OCI-M1 (cell line): ENCODE measurements around the gene RRAD.
A peak's percentile ranks its signal among the peaks of the same experiment; 100 is the strongest.

ENCODE experiments used
- DNase-seq: peaks from one replicate; lab custom pipeline; 2025; lab: John Stamatoyannopoulos, UW

The RRAD gene

DNA sequence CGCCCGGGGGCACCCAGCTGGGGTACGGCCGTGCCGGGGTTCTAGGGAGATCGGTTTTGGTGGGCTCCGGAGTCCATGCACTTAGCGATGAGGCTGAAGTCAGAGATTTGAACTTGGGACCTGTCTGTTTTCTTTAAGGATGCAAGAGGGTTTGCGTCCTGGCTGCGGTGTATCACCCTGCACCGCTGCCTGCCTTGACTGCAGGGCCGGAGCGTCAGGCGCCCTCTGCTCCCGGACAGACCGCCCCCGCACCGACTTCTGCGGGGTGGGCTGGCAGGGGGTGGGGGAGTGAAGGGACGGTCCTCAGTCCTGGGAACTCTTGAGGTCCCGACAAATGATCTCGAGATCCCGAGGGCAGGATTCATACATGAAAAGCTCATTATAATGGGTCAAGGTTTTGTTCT lies 44.3 kb downstream of the RRAD start:
- peak; percentile 32 for DNase-seq

- peak; percentile 97 for DNase-seq
Observed at GRCh38 chr16:66880288-66881013, 44.9 kb downstream of the RRAD start, which contains the start of gene PDP2. TSS of gene PDP2 (plus strand) at chr16:66880515. CDS start at chr16:66884285, 3,770 bp downstream.

DNA sequence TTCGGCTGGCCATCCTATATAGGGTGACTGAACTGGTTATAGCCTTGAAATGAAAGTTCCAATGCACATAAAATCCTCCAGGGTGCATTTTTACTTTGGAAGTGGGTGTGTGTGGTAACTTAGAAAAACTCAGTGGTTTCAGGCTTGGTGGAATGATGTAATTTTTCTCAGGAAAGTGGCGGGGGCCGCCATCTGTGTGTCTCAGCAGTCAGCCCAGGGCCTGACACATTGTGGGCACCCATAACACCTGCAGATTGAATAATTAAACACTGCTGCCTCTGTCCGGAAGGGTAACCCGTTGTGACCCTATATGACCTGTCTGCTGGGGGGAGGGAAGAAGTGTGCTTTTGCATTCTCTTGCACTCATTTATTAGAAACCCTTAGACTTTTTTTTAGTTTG lies 47.3 kb downstream of the RRAD start:
- peak; percentile 57 for DNase-seq

DNA sequence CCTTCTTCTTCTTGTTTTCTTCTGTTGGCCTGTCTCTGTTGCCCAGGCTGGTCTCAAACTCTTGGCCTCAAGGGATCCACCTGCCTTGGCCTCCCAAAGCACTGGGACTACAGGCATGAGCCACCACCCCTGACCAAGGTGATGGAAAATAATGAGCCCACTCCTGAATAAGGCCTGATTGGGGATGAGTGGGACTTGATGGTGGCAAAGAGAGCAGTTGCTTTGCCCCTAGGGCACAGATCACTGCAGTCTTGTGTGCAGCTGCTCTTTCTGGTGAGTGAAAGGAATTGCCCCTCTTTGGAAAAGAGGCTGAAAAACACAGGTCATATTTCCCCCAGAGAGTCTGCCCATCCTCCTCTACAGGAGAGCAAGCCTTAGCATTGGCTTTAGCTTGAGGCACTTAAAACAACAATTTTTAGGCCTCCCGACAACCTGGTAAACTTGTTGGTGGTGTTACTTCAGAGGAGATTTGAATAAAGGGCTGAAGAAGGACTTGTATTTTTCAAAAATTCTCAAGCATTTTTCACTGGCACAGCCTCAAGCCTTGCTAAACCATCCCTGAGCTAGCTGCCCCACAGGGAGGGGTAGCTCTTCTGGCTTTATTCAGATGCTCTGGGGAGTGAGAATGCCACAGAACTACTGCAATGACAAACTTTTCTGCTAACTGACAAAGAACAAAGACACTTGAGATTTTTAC lies 51.1 kb downstream of the RRAD start:
- peak; percentile 53 for DNase-seq

DNA sequence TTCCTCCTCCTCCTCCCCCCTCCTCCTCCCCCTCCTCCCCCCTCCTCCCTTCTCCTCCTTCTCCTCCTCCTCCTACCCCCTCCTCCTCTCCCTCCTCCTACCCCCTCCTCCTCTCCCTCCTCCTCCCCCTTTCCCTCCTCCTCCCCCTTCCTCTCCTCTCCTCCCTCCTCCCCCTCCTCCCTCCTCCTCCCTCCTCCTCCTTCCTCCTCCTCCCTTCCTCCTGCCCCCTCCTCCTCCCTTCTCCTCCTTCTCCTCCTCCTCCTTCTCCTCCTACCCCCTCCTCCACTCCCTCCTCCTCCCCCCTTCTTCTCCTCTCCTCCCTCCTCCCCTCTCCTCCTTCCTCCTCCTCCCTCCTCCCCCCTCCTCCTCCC lies 51.7 kb downstream of the RRAD start:
- DNase-seq: peak; percentile 62

DNA sequence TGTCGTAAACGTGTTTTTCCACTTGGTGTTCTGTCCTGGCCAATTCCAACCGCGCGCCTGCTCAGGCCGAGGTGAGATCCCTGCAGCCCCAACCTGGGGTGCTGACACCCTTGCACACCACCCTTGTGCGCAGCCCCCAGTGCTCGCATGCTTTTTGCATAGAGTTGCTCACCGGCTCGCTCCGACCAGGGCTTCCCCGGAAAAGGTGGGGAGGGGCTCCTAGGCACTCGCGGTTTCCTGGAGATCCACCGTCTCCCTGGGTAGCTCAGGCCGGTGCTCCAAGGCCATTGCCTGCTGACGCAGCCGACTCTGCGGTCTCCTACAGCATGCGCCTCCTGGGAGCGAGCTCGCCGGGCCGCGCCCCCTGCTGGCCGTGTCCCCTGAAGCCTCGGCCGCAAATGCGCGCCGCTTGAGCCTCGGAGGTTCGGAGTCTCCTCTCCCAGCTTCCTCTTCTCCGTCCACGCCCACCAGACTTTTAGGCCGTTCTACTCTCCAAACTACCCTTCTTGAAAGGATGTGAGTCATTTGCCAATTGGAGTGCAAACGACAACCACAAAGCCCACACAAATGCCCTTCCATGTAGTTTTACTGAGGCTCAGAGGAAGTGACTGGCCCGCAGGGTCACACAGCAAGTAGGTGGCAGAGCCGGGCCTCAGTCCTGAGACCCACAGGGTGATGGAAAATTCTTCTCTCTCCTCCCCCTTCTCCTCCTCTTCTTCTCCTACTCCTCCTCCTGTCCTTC lies 52.2 kb downstream of the RRAD start:
- peak; percentile 98 for DNase-seq

DNA sequence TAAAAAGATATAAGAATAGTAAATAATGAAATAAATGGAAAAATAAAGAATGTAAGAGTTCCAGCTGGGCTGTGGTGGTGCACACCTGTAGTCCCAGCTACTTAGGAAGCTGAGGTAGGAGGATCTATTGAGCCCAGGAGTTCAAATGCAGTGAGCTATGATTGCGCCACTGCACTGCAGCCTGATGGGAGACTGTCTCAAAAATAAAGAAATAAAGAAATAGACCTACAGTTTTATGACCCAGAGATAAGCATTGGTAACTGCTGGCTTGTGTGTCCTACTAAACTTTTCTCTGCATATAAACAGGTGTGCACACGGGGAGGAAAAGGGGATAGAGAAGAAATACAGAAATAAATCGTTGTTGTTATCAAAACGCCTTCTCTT lies 52.8 kb downstream of the RRAD start:
- peak; percentile 69 for DNase-seq

- no peak for DNase-seq
Observed at GRCh38 chr16:66871840-66872239, 53.5 kb downstream of the RRAD start.
